NOMO-1 treated with dmso at 0.1 percent for 144 hours (cell line): ENCODE results near the gene MYL11.
A peak's percentile ranks its signal among the peaks of the same experiment; 100 is the strongest.

Source experiments
- DNase-seq: peaks from one replicate; lab custom pipeline; 2025; ENCODE audit not compliant: unreplicated experiment; lab: John Stamatoyannopoulos, UW

The MYL11 gene

GRCh38 chr16:30369938-30370455, 4.6 kb upstream of the MYL11 start:
- no peak for DNase-seq

GRCh38 chr16:30370456-30371247, 4.0 kb upstream of the MYL11 start, which contains the start of gene TBC1D10B:
Gene TBC1D10B, minus strand, starts transcription at chr16:30370494. Its CDS starts 311 bp downstream, at chr16:30370183.
- peak; percentile 100 for DNase-seq

- no peak for DNase-seq
Observed at GRCh38 chr16:30371248-30371816, 3.3 kb upstream of the MYL11 start.

DNA sequence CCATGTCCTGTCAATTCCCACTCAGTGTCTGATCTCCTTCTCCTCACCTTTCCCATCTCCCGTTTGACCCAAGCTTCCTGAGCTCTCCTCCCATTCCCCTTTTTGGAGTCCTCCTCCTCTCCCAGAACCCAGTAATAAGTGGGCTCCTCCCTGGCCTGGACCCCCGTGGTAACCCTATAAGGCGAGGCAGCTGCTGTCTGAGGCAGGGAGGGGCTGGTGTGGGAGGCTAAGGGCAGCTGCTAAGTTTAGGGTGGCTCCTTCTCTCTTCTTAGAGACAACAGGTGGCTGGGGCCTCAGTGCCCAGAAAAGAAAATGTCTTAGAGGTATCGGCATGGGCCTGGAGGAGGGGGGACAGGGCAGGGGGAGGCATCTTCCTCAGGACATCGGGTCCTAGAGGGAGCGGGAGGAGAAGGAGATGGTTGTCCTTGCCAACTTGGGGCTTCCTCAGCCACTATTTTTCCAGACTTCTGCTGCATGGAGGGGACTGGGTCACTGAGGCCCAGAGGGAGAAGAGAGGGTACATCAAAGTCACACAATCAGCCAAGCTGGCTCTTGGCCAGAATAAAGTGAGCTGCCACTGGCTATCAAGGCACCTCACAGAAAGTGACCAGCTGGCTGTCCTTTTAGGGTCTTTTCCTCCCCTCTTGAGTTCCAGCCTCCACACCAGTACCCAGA, 2.4 kb upstream of the MYL11 start:
- DNase-seq: no peak

- DNase-seq: no peak
Observed at GRCh38 chr16:30372725-30373124, 1.9 kb upstream of the MYL11 start.

GRCh38 chr16:30375864-30376263, 1.3 kb downstream of the MYL11 start:
- no peak for DNase-seq

- no peak for DNase-seq
Observed at GRCh38 chr16:30376461-30376902, 1.9 kb downstream of the MYL11 start.

GRCh38 chr16:30377050-30377811, 2.6 kb downstream of the MYL11 start:
- DNase-seq: peak; percentile 67

GRCh38 chr16:30377812-30378235, 3.2 kb downstream of the MYL11 start:
- DNase-seq: peak; percentile 80

- peak; percentile 95 for DNase-seq
Observed at GRCh38 chr16:30378236-30379157, 3.9 kb downstream of the MYL11 start.

GRCh38 chr16:30379158-30379783, 4.7 kb downstream of the MYL11 start:
- no peak for DNase-seq

DNA sequence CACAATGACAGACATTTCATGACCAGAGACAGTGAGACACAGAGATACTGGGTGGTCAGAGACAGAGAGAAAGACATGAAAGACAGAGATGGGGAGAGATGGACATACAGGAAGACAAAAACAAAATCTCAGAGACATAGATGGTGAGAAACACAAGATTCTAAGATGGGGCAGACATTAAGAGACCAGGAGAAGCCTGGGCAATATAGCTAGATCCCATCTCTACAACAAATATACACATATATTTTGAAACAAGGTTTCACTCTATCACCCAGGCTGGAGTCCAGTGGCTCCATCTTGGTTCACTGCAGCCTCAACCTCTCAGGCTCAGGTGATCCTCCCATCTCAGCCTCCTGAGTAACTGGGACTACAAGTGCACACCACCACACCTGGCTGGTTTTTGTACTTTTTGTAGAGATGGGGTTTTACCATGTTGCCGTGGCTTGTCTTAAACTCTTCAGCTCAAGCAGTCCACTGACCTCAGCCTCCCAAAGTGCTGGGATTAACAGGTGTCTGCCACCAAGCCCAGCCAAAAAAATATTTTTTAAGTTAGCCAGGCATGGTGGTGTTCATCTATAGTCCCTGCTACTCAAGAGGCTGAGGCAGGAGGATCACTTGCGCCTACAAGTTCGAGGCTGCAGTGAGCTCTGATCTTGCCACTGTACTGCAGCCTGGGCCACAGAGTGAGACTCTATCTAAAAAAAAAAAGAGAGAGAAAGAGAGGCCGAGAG, 5.6 kb downstream of the MYL11 start:
- no peak for DNase-seq

DNA sequence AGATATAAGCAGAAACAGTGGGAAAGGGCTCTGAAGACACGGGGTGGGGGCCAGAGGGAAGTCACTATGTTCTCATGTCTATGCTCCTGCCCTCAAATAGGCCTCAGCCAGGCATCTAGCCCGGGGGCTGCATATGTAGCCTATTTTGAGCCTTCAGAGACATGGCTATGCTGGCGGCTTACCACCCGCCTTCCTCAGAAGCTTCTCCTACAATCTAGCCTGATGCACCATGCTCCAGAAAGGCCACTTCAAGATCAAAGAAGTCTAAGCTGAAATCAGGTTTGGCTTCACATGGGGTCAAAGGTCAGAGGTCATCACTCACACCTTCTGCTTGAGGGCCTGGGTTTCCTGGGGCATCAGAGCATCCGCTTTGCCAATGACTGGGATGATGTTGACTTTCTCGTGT, 6.2 kb downstream of the MYL11 start:
- no peak for DNase-seq

DNA sequence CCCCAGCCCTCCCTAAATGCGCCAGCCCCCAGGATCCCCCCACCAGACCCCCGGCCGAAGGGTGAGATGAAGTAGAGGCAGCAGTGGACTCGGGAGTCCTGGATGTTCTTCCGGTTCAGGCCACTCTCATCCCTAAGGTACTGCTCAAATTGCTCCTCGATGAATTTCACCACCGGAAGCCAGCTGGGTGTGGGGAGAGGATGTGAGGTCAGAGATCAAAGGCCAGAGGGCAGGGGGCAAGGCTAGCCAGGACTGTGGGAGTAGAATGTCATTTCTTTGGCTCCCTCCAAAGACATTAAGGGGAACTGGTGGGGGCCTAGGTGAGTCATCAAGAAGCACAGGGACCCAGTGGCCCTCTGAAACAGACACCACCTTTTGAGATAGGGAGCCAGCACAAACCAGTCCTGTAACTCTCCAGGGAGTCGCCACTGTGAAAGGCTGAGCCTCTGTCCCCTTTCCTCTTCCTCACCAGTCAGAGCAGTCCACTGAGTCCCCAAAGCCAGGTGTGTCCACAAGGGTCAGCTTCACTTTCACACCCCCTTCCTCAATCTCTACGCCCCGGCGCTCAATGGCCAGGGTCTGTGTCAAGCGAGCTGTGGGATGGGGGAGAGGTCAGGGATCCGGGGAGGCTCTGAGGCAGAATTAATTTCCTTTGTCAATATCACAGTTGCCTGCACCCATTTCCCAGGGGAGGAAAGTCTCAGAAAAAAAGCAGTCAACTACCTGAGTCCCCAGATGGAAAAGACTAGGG, 6.9 kb downstream of the MYL11 start:
- no peak for DNase-seq

GRCh38 chr16:30382111-30382881, 7.7 kb downstream of the MYL11 start, which contains the start of gene SEPTIN1:
Gene SEPTIN1, minus strand, starts transcription at chr16:30382561. Its CDS starts 19 bp downstream, at chr16:30382542.
- no peak for DNase-seq

GRCh38 chr16:30383521-30383920, 8.9 kb downstream of the MYL11 start:
- DNase-seq: no peak

DNA sequence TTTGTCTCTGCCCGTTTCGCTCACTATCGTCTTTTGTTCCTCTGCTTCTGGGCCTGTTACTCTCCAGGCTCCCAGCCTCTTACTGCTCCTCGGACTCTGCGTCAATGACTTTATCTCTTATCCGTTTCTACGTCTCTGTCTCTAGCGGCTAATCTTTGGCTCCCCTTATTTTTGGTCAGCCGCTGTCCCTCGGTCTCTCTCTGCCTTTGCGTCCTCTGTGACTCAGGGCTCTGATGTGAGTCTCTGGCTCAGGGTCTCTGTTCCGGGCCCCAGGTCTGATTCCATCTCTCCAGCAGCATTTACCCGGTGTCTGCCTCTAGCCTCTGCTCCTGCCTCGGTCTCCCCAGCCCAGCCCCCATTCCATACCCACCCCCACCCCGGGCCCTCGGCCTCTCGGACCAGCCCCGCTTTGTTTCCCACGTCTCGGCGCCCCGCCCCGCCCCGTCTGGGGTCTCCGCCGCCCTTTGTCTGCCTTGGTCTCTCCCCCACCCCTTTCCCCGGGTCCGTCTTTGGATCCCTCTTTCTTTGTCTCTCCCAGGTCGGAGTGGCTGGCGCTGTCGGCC, 20.1 kb downstream of the MYL11 start:
- DNase-seq: no peak
